Choroid plexus epithelial cell (primary cell): Measurements from ENCODE around the gene MNAT1.

Experiments used
- DNase-seq: peaks from one replicate; pipeline ENCODE4 v3.0.0-alpha.2; 2010; ENCODE audit warnings: low read depth
- H3K4me3 ChIP-seq: 2 replicates; pipeline ENCODE4 v1.5.1; 2011; ENCODE audit warnings: low read depth, mild to moderate bottlenecking, control low read depth, low read length, moderate library complexity
- CTCF ChIP-seq: conservative IDR thresholded peaks from 2 replicates; pipeline ENCODE4 v1.5.1; 2011; ENCODE audit warnings: low read depth, mild to moderate bottlenecking, control low read depth, inconsistent platforms, low read length, moderate library complexity

The MNAT1 gene

GRCh38 chr14:60736494-60736893, 1.9 kb downstream of the MNAT1 start:
- peak overlapping the region; percentile 25 for H3K4me3 ChIP-seq
- peak; percentile 85 for DNase-seq
- no peak for TF ChIP-seq CTCF

- TF ChIP-seq CTCF, result no peak
- H3K4me3 ChIP-seq, result no peak overlapping the region
- peak; percentile 18 for DNase-seq
Observed at GRCh38 chr14:60738843-60739508, 4.4 kb downstream of the MNAT1 start.

- TF ChIP-seq CTCF, result no peak
- H3K4me3 ChIP-seq, result no peak overlapping the region
- no peak for DNase-seq
Observed at GRCh38 chr14:60744566-60744965, 10.0 kb downstream of the MNAT1 start.

GRCh38 chr14:60753264-60754119, 18.9 kb downstream of the MNAT1 start:
- no peak for TF ChIP-seq CTCF
- no peak overlapping the region for H3K4me3 ChIP-seq
- DNase-seq, result peak; percentile 62

GRCh38 chr14:60756847-60757246, 22.3 kb downstream of the MNAT1 start:
- H3K4me3 ChIP-seq, result no peak overlapping the region
- peak; percentile 54 for DNase-seq
- TF ChIP-seq CTCF, result no peak

- H3K4me3 ChIP-seq, result no peak overlapping the region
- DNase-seq, result peak; percentile 55
- no peak for TF ChIP-seq CTCF
Observed at GRCh38 chr14:60757567-60758002, 23.0 kb downstream of the MNAT1 start.

GRCh38 chr14:60758885-60759284, 24.3 kb downstream of the MNAT1 start:
- H3K4me3 ChIP-seq, result no peak overlapping the region
- no peak for TF ChIP-seq CTCF
- peak; percentile 34 for DNase-seq
